Activated naive CD4-positive, alpha-beta T cell treated with Interleukin-2 at 50 U/mL for 16 hours (primary cell): ENCODE results near the gene FRA10AC1.

ENCODE experiments used
- DNase-seq: peaks from one replicate; pipeline ENCODE4 v3.0.0-alpha.2; 2020

Gene FRA10AC1

GRCh38 chr10:93702210-93703001 lies at the start of gene FRA10AC1:
FRA10AC1 (minus strand) TSS chr10:93702592; CDS start chr10:93700106, 2,486 bp downstream.
- peak; percentile 89 for DNase-seq

- DNase-seq: no peak
Measured at GRCh38 chr10:93751832-93752231, 49.4 kb upstream of the FRA10AC1 start.

- no peak for DNase-seq
Measured at GRCh38 chr10:93751124-93751523, 48.7 kb upstream of the FRA10AC1 start.

GRCh38 chr10:93749218-93749799 lies 46.9 kb upstream of the FRA10AC1 start:
- DNase-seq: no peak

- no peak for DNase-seq
Measured at GRCh38 chr10:93746844-93747284, 44.5 kb upstream of the FRA10AC1 start.

- no peak for DNase-seq
Measured at GRCh38 chr10:93745408-93746065, 43.1 kb upstream of the FRA10AC1 start.

- no peak for DNase-seq
Measured at GRCh38 chr10:93742633-93743349, 40.4 kb upstream of the FRA10AC1 start.

- DNase-seq: no peak
Measured at GRCh38 chr10:93741367-93741766, 39.0 kb upstream of the FRA10AC1 start.

- no peak for DNase-seq
Measured at GRCh38 chr10:93726024-93726423, 23.6 kb upstream of the FRA10AC1 start.

GRCh38 chr10:93723153-93723552 lies 20.8 kb upstream of the FRA10AC1 start:
- no peak for DNase-seq

GRCh38 chr10:93722550-93722949 lies 20.2 kb upstream of the FRA10AC1 start:
- no peak for DNase-seq

GRCh38 chr10:93719901-93720300 lies 17.5 kb upstream of the FRA10AC1 start:
- no peak for DNase-seq

GRCh38 chr10:93718937-93719725 lies 16.7 kb upstream of the FRA10AC1 start:
- no peak for DNase-seq

- no peak for DNase-seq
Measured at GRCh38 chr10:93716766-93717165, 14.4 kb upstream of the FRA10AC1 start.

- DNase-seq: no peak
Measured at GRCh38 chr10:93715345-93715744, 13.0 kb upstream of the FRA10AC1 start.

- DNase-seq: no peak
Measured at GRCh38 chr10:93712593-93712992, 10.2 kb upstream of the FRA10AC1 start.

GRCh38 chr10:93711891-93712290 lies 9.5 kb upstream of the FRA10AC1 start:
- no peak for DNase-seq

GRCh38 chr10:93710333-93710909 lies 8.0 kb upstream of the FRA10AC1 start:
- DNase-seq: no peak

GRCh38 chr10:93707623-93708022 lies 5.2 kb upstream of the FRA10AC1 start:
- DNase-seq: no peak

- no peak for DNase-seq
Measured at GRCh38 chr10:93704451-93704850, 2.1 kb upstream of the FRA10AC1 start.

GRCh38 chr10:93703841-93704240 lies 1.4 kb upstream of the FRA10AC1 start:
- no peak for DNase-seq

GRCh38 chr10:93703066-93703465 lies 674 bp upstream of the FRA10AC1 start:
- no peak for DNase-seq
